RKO (cell line): Measurements from ENCODE around the gene FTCD.
"Not testable (repeated sequence)": the region's sequence is repeated elsewhere in the genome, so short reads cannot be mapped to it uniquely, and the experiment has no call there.

ENCODE experiments used
- DNase-seq: peaks from one replicate; pipeline ENCODE4 v3.0.0-alpha.2; 2016; ENCODE audit warnings: low spot score

FTCD gene

GRCh38 chr21:46188226-46189212, 33.1 kb upstream of the FTCD start:
- peak; percentile 39 for DNase-seq

GRCh38 chr21:46187814-46188213, 32.4 kb upstream of the FTCD start:
- DNase-seq = no peak

GRCh38 chr21:46187261-46187660, 31.9 kb upstream of the FTCD start:
- no peak for DNase-seq

DNA sequence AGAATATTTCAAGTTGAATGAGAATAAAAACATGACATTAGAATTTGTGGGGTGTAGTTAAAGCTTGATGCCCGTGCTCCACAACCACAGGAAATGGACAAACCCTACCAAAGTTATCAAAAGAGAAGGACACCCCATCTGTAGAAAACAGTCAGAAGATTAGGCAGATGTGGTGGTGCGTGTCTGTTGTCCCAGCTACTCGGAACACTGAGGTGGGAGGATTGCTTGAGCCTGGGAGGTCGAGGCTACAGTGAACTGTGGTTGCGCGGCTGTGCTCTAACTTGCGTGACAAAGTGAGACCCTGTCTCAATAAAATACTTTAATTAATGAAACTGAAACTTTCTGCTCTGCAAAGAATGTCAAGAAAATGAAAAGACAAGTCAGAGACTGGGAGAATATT, 30.3 kb upstream of the FTCD start:
- no peak for DNase-seq

GRCh38 chr21:46184625-46185555, 29.5 kb upstream of the FTCD start:
- DNase-seq = no peak

DNA sequence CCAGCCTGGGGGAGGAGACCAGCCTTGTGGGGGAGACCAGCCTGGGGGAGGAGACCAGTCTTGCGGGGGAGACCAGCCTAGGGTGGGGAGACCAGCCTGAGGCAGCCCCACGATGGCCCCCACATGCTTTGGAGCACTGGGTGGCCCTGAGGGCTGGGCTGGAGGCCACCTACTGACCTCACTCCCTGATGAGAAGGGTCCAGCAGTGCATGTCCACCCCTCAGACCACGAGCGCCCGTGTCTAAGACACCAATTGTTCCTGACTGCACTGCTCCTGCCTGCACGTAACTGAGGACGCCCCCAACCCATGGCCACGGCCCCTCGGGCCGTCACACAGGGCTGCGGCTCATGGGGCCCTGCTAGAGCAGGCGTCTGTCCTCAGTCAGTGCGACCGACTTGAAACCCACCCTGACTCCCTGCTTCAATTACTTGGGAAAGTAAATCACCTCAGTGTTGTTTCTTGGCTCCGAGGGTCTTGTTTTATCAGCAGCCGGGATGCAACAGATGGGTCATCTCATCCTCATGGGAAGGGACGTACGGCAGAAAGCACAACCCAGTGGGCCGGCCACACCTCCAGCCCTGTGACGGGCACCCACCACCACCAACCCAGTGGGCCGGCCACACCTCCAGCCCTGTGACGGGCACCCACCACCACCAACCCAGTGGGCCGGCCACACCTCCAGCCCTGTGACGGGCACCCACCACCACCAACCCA, 28.7 kb upstream of the FTCD start, which contains the start of gene SPATC1L:
Gene SPATC1L (minus strand): TSS at position 550 of the 715 bp plus-strand sequence. CDS start 1,643 bp downstream, outside the sequence.
- DNase-seq = no peak

- not testable (repeated sequence) for DNase-seq
Observed at GRCh38 chr21:46183337-46183909, 28.0 kb upstream of the FTCD start.

DNA sequence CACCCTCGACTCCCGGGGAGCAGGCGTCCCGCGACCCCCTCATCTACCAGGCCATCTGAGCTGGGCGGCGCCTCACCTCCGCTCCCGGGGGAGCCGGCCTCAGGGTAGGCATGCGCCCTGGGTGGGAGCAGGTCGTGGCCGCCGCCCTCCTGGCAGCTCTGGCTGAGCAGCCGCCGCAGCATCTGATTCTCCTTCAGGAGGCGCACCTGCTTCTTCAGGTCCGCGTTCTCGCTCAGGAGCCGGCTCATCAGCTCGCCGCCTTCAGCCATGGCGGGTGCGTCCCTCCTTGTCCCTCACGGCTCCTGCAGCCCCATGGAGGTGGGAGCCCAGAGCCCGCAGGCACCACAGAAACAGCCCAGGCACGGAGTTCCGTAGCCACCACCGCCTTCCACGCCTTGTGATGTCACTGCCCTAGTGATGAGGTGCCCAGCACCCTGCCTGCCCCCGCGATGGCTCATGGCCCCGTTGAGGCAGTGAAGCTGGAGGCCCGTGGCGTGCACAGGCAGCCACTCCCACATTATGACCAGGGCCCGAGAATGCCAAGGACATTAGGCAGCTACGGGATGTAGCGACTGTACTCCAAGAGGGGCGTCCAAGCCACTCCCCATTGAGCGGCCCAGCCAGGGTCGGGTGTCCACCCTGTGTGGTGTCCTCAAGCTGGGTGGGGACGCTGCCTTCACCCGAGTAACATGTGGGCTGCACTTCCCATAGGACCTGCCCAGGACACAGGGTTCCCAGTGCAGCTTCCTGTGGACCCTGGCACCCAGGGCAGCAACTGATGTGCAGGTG, 27.4 kb upstream of the FTCD start:
- no peak for DNase-seq

DNA sequence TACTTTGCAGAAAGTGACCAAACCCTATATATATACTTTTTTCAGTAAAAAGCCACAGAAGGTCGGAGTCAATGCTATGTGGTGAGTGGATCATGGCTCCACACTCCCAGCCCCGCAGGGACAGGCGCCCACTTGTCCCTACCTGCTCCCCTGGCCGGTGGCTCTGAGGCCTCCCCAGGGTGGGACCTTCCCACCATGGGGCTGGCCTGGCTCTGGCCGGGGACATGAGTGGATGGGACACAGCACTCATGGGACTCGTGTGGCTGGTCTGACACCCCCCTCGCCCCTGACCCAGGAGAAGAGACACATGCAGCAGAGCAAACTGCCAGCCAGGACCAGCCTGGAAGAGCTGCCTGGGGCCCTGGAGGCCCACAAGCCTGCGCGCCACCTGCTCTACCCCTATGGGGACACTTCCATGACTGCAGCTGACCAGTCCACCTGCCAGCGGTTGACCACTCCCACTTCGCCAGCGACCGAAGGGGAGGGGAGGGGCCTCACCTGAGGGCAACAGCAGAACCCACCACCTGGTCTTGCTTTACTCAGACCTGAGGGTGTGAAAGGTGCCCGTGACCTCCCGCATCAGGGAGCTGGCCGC, 26.7 kb upstream of the FTCD start:
- DNase-seq = no peak

DNA sequence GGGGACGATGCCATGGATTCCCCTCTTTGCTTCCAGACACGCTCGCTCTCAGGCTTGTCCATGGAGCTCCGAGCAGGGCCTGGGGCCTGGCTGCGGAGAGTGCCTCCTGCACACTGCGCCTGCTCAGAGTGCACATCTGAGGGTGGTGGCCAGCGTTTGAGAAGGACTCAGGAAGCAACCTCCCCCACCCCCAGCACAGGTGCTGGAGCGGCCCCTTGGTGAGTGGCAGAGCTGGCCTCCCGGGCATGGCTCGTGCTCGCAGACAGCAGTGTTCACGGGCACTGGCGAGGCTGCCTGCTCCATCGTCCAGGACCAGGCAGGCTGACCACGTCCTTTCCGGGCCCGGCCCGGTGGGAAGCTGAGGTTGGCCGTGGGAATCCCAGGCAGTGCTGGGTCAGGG, 26.1 kb upstream of the FTCD start:
- DNase-seq = no peak

- DNase-seq = no peak
Observed at GRCh38 chr21:46180778-46181391, 25.5 kb upstream of the FTCD start.

GRCh38 chr21:46180079-46180722, 24.8 kb upstream of the FTCD start:
- no peak for DNase-seq

- DNase-seq = no peak
Observed at GRCh38 chr21:46179708-46180078, 24.3 kb upstream of the FTCD start.

- DNase-seq = no peak
Observed at GRCh38 chr21:46178961-46179360, 23.6 kb upstream of the FTCD start.

- not testable (repeated sequence) for DNase-seq
Observed at GRCh38 chr21:46176443-46177129, 21.2 kb upstream of the FTCD start.

DNA sequence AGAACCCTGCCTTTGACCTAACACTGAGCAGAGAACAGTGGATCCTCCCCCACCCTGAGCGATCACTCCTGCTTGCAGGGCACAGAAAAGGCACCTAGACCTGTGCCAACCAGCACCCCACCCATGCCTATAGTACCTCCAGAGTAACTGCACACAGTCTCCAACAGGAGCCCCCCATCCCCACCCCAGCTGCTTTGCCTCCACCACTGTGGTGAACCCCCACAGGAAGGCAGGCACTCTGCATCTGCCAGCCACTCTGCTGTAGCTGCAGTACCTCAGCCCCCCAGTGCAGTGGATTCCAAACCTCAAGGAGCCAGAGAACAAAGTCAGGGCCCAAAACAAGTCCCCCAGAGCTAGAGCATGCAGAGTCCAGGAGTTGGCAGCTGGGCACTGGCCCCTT, 18.2 kb upstream of the FTCD start:
- DNase-seq = no peak

DNA sequence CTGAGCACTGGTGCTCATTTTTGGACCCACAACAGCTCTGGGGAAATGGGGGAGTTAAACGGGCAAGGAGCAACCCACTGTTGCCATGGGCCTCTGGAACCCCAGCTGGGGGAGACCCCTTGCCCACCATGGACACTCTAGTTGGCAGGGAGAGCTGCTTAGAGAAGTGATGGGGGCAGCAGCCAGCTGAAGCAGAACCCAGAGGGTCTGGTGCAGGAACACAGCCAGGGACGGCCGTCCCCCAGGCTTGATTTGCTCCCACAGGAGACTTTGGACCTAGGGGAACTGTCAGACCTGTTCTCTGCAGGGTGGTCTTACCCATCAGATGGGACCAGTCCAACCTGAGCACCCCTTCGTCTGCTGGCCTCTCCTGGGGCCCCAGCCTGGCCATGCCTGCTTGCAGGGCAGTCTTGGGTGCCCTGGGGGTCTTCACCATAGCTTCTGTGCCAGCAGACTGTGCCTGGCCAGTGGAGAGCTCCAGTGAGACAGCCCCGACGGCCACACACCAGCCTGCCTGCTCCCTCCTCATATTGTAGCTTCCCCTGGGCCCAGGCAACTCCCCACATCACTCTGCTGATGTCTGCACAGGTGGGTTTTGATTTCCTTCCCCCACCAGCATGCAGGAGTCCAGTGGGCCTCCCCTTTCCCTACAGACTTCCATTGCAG, 17.6 kb upstream of the FTCD start:
- no peak for DNase-seq
